CD4-positive, alpha-beta T cell treated with Interleukin-15 for 1 hour (primary cell): ENCODE measurements around the gene MRGPRD.

Experiments used
- DNase-seq: peaks from one replicate; pipeline ENCODE4 v3.0.0-alpha.2; 2020

MRGPRD gene

GRCh38 chr11:68946416-68947090, 34.2 kb downstream of the MRGPRD start:
- DNase-seq: no peak

GRCh38 chr11:68942751-68943271, 38.0 kb downstream of the MRGPRD start:
- DNase-seq: no peak

- DNase-seq: no peak
Measured at GRCh38 chr11:68942095-68942620, 38.6 kb downstream of the MRGPRD start.

GRCh38 chr11:68941324-68942094, 39.3 kb downstream of the MRGPRD start:
- DNase-seq: no peak

- no peak for DNase-seq
Measured at GRCh38 chr11:68940651-68941323, 40.0 kb downstream of the MRGPRD start.

GRCh38 chr11:68939583-68940555, 40.9 kb downstream of the MRGPRD start:
- DNase-seq: no peak

GRCh38 chr11:68938816-68939582, 41.8 kb downstream of the MRGPRD start:
- no peak for DNase-seq

GRCh38 chr11:68938088-68938487, 42.7 kb downstream of the MRGPRD start:
- no peak for DNase-seq

GRCh38 chr11:68936676-68937620, 43.8 kb downstream of the MRGPRD start:
- no peak for DNase-seq

- DNase-seq: no peak
Measured at GRCh38 chr11:68936358-68936636, 44.5 kb downstream of the MRGPRD start.

GRCh38 chr11:68935516-68936357, 45.0 kb downstream of the MRGPRD start:
- DNase-seq: no peak

- DNase-seq: no peak
Measured at GRCh38 chr11:68935066-68935465, 45.7 kb downstream of the MRGPRD start.

GRCh38 chr11:68934666-68935065, 46.1 kb downstream of the MRGPRD start:
- no peak for DNase-seq

GRCh38 chr11:68934321-68934645, 46.5 kb downstream of the MRGPRD start:
- no peak for DNase-seq

- DNase-seq: no peak
Measured at GRCh38 chr11:68933605-68934320, 47.0 kb downstream of the MRGPRD start.

GRCh38 chr11:68932933-68933577, 47.7 kb downstream of the MRGPRD start:
- DNase-seq: no peak

- DNase-seq: no peak
Measured at GRCh38 chr11:68932358-68932757, 48.4 kb downstream of the MRGPRD start.

- DNase-seq: no peak
Measured at GRCh38 chr11:68931911-68932310, 48.9 kb downstream of the MRGPRD start.
